ENCODE results near the gene ITIH4. TPM values are rescaled to one million over a fixed set of nuclear protein-coding genes. Genes with fewer than 3 reads are reported as not detected.

ITIH4 gene
- polyA plus RNA-seq, 1 of the 3 experiments (the other 2 are of a cell fraction): 2.0 TPM

GRCh38 chr3:52810923-52811322 is 19.5 kb downstream of the ITIH4 start:
- TF ChIP-seq FOXM1 (IDR thresholded peaks at IDR 0.05; ENCODE audit: low read depth): no peak
- no peak for TF ChIP-seq GATA2 (CRISPR knock-in tag; IDR thresholded peaks at IDR 0.05)
- TF ChIP-seq SMC3 (IDR thresholded peaks at IDR 0.05; ENCODE audit: low read depth, low read length): no peak
- no peak for TF ChIP-seq GABPA (IDR thresholded peaks at IDR 0.05; ENCODE audit: low read depth)
- TF ChIP-seq, protein P1, sequence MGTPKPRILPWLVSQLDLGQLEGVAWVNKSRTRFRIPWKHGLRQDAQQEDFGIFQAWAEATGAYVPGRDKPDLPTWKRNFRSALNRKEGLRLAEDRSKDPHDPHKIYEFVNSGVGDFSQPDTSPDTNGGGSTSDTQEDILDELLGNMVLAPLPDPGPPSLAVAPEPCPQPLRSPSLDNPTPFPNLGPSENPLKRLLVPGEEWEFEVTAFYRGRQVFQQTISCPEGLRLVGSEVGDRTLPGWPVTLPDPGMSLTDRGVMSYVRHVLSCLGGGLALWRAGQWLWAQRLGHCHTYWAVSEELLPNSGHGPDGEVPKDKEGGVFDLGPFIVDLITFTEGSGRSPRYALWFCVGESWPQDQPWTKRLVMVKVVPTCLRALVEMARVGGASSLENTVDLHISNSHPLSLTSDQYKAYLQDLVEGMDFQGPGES (IDR thresholded peaks at IDR 0.05; ENCODE audit: low read depth, low read length): no peak
- no peak for TF ChIP-seq ZBTB33 (IDR thresholded peaks at IDR 0.05; ENCODE audit: borderline replicate concordance, low read depth)
- TF ChIP-seq, protein P2, sequence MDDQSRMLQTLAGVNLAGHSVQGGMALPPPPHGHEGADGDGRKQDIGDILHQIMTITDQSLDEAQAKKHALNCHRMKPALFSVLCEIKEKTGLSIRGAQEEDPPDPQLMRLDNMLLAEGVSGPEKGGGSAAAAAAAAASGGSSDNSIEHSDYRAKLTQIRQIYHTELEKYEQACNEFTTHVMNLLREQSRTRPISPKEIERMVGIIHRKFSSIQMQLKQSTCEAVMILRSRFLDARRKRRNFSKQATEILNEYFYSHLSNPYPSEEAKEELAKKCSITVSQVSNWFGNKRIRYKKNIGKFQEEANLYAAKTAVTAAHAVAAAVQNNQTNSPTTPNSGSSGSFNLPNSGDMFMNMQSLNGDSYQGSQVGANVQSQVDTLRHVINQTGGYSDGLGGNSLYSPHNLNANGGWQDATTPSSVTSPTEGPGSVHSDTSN (IDR thresholded peaks at IDR 0.05): no peak
- no peak for TF ChIP-seq TEAD4 (IDR thresholded peaks at IDR 0.05; ENCODE audit: borderline replicate concordance, insufficient read depth)
- TF ChIP-seq SIN3A (IDR thresholded peaks at IDR 0.05; ENCODE audit: borderline replicate concordance, low read depth, low read length): no peak
- no peak for TF ChIP-seq USF1 (IDR thresholded peaks at IDR 0.05; ENCODE audit: borderline replicate concordance, low read depth)
- TF ChIP-seq YY1 (IDR thresholded peaks at IDR 0.05; ENCODE audit: low read depth): no peak
- no peak for TF ChIP-seq TAF1 (IDR thresholded peaks at IDR 0.05; ENCODE audit: borderline replicate concordance, low read depth, low read length)
- no peak for TF ChIP-seq RCOR1 (IDR thresholded peaks at IDR 0.05; ENCODE audit: low read length)
- TF ChIP-seq TCF12 (IDR thresholded peaks at IDR 0.05): no peak
- TF ChIP-seq, protein P3, sequence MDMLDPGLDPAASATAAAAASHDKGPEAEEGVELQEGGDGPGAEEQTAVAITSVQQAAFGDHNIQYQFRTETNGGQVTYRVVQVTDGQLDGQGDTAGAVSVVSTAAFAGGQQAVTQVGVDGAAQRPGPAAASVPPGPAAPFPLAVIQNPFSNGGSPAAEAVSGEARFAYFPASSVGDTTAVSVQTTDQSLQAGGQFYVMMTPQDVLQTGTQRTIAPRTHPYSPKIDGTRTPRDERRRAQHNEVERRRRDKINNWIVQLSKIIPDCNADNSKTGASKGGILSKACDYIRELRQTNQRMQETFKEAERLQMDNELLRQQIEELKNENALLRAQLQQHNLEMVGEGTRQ (IDR thresholded peaks at IDR 0.05; ENCODE audit: borderline replicate concordance, low read depth, low read length): no peak
- no peaks in the 10 kb centered on the region for H3K36me3 ChIP-seq (replicated peaks in 1 of 2; ENCODE audit: control insufficient read depth in 1 of 2, insufficient read depth in 2 of 2, low read length in 1 of 2)
- H3K9me2 ChIP-seq: no peaks in the 10 kb centered on the region
- H3F3A ChIP-seq (replicated peaks; ENCODE audit: insufficient read depth): no peaks in the 10 kb centered on the region
- no peaks in the 10 kb centered on the region for H4K20me1 ChIP-seq (ENCODE audit: insufficient read depth)
- no peak overlapping the region for H3K27ac ChIP-seq (ENCODE audit: low read depth in 2 of 2, low read length in 1 of 2)
- H3K4me2 ChIP-seq: no peak overlapping the region
- H3K4me1 ChIP-seq (ENCODE audit: control insufficient read depth in 1 of 2, insufficient read depth in 2 of 2, low read depth in 1 of 2, low read length in 1 of 2): no peaks in the 10 kb centered on the region; a peak in 1 of 4 replicates
- WGBS (ENCODE audit: low lambda C conversion rate): 72% methylated on average over 8 of the region's 11 CpGs
- H2AFZ ChIP-seq (ENCODE audit: low read depth): no peak overlapping the region
- no peaks in the 10 kb centered on the region for H3K9me3 ChIP-seq
- H3K4me3 ChIP-seq (ENCODE audit: low read depth in 2 of 2, low read length in 1 of 2): no peak overlapping the region
- no peak overlapping the region for H3K9ac ChIP-seq
- POLR2A ChIA-PET: no interaction called here
- CTCF ChIA-PET: interaction anchor here (1.0 to 1.6 kb wide), 6 partner anchors 10 to 124 kb away, joined by 3 to 8 read pairs (median 3); no protein-coding TSS in a partner anchor
- no peaks in the 10 kb centered on the region for H3K27me3 ChIP-seq (ENCODE audit: insufficient read depth)
- H3K79me2 ChIP-seq (ENCODE audit: insufficient read depth): no peaks in the 10 kb centered on the region
- no peak for DNase-seq

Measured in SK-N-SH (cell line).